ENCODE measurements around the gene MYO5A. TPM values are rescaled to one million over a fixed set of nuclear protein-coding genes. Genes with fewer than 3 reads are reported as not detected.

The MYO5A gene
- total and polyA plus RNA-seq, 2 donors (not counting 3 experiments of a cell fraction or from before 2014, with no cell fraction given): 31.9 to 91.9 TPM

DNA sequence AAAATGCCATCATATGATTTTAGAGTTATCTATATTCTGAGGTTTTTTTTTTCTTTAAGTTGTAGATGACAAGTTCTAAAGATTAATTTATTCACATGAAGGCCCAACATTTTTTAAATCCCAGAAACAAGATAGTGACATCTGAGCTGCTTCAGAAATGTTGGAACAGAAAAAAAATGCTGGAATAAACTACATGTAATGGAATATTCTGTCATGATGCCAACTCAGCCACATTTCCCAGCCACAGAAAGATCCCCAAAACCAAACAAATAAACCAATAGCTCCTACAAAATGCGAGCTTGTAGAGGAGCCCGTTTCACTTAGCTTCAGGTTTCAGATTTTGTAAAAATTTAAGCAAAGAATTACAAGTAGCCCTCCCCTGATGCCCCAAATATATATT, 122.1 kb downstream of the MYO5A start:
- H3K27me3 ChIP-seq (ENCODE audit: control insufficient read depth in 2 of 2, insufficient read depth in 2 of 2, low read length in 2 of 2): no peaks in the 10 kb centered on the region
- no peak overlapping the region for H3K4me3 ChIP-seq (replicated peaks in 1 of 3; ENCODE audit: insufficient read depth in 1 of 3, low read depth in 1 of 3, low read length in 3 of 3)
- H3K9me3 ChIP-seq (replicated peaks; ENCODE audit: control insufficient read depth, insufficient read depth, low read length): no peaks in the 10 kb centered on the region
- DNase-seq (ENCODE audit: low read depth, low spot score) (no peak), FAIRE-seq (no peak)
- H4K20me1 ChIP-seq (replicated peaks; ENCODE audit: control insufficient read depth, extremely low read depth, insufficient read depth, low read length): no peaks in the 10 kb centered on the region
- peaks cover 0 to 3% of the 10 kb centered on the region in 2 experiments for H3K36me3 ChIP-seq (ENCODE audit: control insufficient read depth in 2 of 2, extremely low read depth in 1 of 2, insufficient read depth in 2 of 2, low read length in 2 of 2)
- peaks cover 9% of the 10 kb centered on the region for H3K4me1 ChIP-seq (ENCODE audit: control insufficient read depth, extremely low read depth, insufficient read depth, low read length)
- no peak overlapping the region for H2AFZ ChIP-seq (ENCODE audit: low read depth, low read length)
- no peaks in the 10 kb centered on the region for H3K79me2 ChIP-seq (ENCODE audit: control insufficient read depth, insufficient read depth, low read length)
- CTCF ChIA-PET: interaction anchor here (1.6 to 1.9 kb wide), 3 partner anchors 8 to 23 kb away, joined by 3 to 4 read pairs (median 4); no protein-coding TSS in a partner anchor
- POLR2A ChIA-PET: no interaction called here
- no peak overlapping the region for H3K27ac ChIP-seq (ENCODE audit: insufficient read depth, low read depth, low read length)
- H3K9me1 ChIP-seq (replicated peaks; ENCODE audit: control insufficient read depth, extremely low read depth, insufficient read depth, low read length): no peaks in the 10 kb centered on the region
- no TSS peak for BruUV-seq (replicated peaks)
- dilution Hi-C loops (cut with MboI; ENCODE audit: extremely low pct_ligation_motif_present, low sequenced_read_pairs) (no loop called here), intact Hi-C loops (cut with micrococcal nuclease) (no loop called here)
- no peak overlapping the region for H3K9ac ChIP-seq (replicated peaks; ENCODE audit: extremely low read depth, insufficient read depth, low read length)
- no peak overlapping the region for H3K4me2 ChIP-seq (ENCODE audit: insufficient read depth, low read length)
- TF ChIP-seq POLR2A (IDR thresholded peaks at IDR 0.05; ENCODE audit: low read depth, low read length): no peak
- no peak for TF ChIP-seq MYC (IDR thresholded peaks at IDR 0.05; ENCODE audit: low read depth, low read length)
- no peak for TF ChIP-seq EZH2 (IDR thresholded peaks at IDR 0.05; ENCODE audit: borderline replicate concordance, low read depth, low read length, severe bottlenecking)
- no peak for TF ChIP-seq GATA2 (IDR thresholded peaks at IDR 0.05; ENCODE audit: insufficient read depth, insufficient read length, low read depth, low read length)
- TF ChIP-seq, protein P1, sequence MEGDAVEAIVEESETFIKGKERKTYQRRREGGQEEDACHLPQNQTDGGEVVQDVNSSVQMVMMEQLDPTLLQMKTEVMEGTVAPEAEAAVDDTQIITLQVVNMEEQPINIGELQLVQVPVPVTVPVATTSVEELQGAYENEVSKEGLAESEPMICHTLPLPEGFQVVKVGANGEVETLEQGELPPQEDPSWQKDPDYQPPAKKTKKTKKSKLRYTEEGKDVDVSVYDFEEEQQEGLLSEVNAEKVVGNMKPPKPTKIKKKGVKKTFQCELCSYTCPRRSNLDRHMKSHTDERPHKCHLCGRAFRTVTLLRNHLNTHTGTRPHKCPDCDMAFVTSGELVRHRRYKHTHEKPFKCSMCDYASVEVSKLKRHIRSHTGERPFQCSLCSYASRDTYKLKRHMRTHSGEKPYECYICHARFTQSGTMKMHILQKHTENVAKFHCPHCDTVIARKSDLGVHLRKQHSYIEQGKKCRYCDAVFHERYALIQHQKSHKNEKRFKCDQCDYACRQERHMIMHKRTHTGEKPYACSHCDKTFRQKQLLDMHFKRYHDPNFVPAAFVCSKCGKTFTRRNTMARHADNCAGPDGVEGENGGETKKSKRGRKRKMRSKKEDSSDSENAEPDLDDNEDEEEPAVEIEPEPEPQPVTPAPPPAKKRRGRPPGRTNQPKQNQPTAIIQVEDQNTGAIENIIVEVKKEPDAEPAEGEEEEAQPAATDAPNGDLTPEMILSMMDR (IDR thresholded peaks at IDR 0.05; ENCODE audit: extremely low read depth in 1 of 2, insufficient read depth in 1 of 2, low read depth in 1 of 2, low read length in 2 of 2): no peak
- no peak for TF ChIP-seq FOS (IDR thresholded peaks at IDR 0.05; ENCODE audit: borderline replicate concordance, insufficient read depth, low read length)
- TF ChIP-seq, protein P2, sequence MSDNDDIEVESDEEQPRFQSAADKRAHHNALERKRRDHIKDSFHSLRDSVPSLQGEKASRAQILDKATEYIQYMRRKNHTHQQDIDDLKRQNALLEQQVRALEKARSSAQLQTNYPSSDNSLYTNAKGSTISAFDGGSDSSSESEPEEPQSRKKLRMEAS (IDR thresholded peaks at IDR 0.05; ENCODE audit: insufficient read depth, insufficient read length): no peak
- no peak for TF ChIP-seq POLR2AphosphoS5 (IDR thresholded peaks at IDR 0.05; ENCODE audit: insufficient read depth, low read depth, low read length)
- no peak for TF ChIP-seq JUN (IDR thresholded peaks at IDR 0.05; ENCODE audit: borderline replicate concordance, insufficient read depth, insufficient read length, low read depth)

Data from endothelial cell of umbilical vein (primary cell).